Astrocyte (in vitro differentiated cells and primary cell): ENCODE data around the gene SLC27A3. TPM values are rescaled to one million over a fixed set of nuclear protein-coding genes. Genes with fewer than 3 reads are reported as not detected.

Source experiments
- DNase-seq: peaks from one replicate; pipeline ENCODE4 v3.0.0-alpha.2; 2010; ENCODE audit warnings: low read depth
- FAIRE-seq: peaks from 2 replicates; lab custom pipeline; 2011; peaks lifted over from hg19 to GRCh38; lab: Jason Lieb, UNC
- H2AFZ ChIP-seq: 2 replicates; pipeline ENCODE4 v1.6.0; 2012; ENCODE audit warnings: low read depth, low read length, inconsistent platforms
- H3K27ac ChIP-seq: 2 replicates; pipeline ENCODE4 v1.5.1; 2011; ENCODE audit warnings: low read depth, low read length, inconsistent platforms
- H3K27me3 ChIP-seq: 2 replicates; pipeline ENCODE4 v1.6.0; 2011; ENCODE audit warnings: low read length, inconsistent platforms; ENCODE audit not compliant: insufficient read depth
- H3K36me3 ChIP-seq: 2 replicates; pipeline ENCODE4 v1.5.1; 2011; ENCODE audit warnings: low read length, inconsistent platforms; ENCODE audit not compliant: insufficient read depth
- H3K4me1 ChIP-seq: 2 replicates; pipeline ENCODE4 v1.5.1; 2011; ENCODE audit warnings: low read length, inconsistent platforms; ENCODE audit not compliant: insufficient read depth
- H3K4me2 ChIP-seq: 2 replicates; pipeline ENCODE4 v1.6.0; 2012; ENCODE audit warnings: low read length, inconsistent platforms
- H3K4me3 ChIP-seq: 2 replicates; pipeline ENCODE4 v1.5.1; 2011; ENCODE audit warnings: low read depth, mild to moderate bottlenecking, low read length, inconsistent platforms; ENCODE audit not compliant: insufficient read depth
- H3K79me2 ChIP-seq: 2 replicates; pipeline ENCODE4 v1.6.0; 2012; ENCODE audit warnings: mild to moderate bottlenecking, low read length, inconsistent platforms; ENCODE audit not compliant: insufficient read depth
- H3K9ac ChIP-seq: 2 replicates; pipeline ENCODE4 v1.6.0; 2012; ENCODE audit warnings: mild to moderate bottlenecking, low read length, inconsistent platforms
- H3K9me3 ChIP-seq: 2 replicates; pipeline ENCODE4 v1.5.1; 2012; ENCODE audit warnings: low read depth, mild to moderate bottlenecking, low read length, inconsistent platforms; ENCODE audit not compliant: insufficient read depth
- H4K20me1 ChIP-seq: 2 replicates; pipeline ENCODE4 v1.6.0; 2012; ENCODE audit warnings: low read length, inconsistent platforms; ENCODE audit not compliant: insufficient read depth
- H3K27ac Mint-ChIP-seq: one replicate; pipeline ENCODE4 v1.8.0; 2021; ENCODE audit warnings: mild to moderate bottlenecking, mixed read lengths; ENCODE audit not compliant: unreplicated experiment
- H3K27me3 Mint-ChIP-seq: one replicate; pipeline ENCODE4 v1.8.0; 2021; ENCODE audit warnings: low read depth, mixed read lengths; ENCODE audit not compliant: unreplicated experiment
- H3K36me3 Mint-ChIP-seq: one replicate; pipeline ENCODE4 v1.8.0; 2021; ENCODE audit warnings: low read depth, mixed read lengths; ENCODE audit not compliant: unreplicated experiment
- H3K4me1 Mint-ChIP-seq: one replicate; pipeline ENCODE4 v1.8.0; 2021; ENCODE audit warnings: low read depth, mixed read lengths; ENCODE audit not compliant: unreplicated experiment
- H3K4me3 Mint-ChIP-seq: one replicate; pipeline ENCODE4 v1.8.0; 2021; ENCODE audit warnings: mild to moderate bottlenecking, moderate library complexity, mixed read lengths; ENCODE audit not compliant: unreplicated experiment
- H3K9me3 Mint-ChIP-seq: one replicate; pipeline ENCODE4 v1.8.0; 2021; ENCODE audit warnings: mild to moderate bottlenecking, mixed read lengths; ENCODE audit not compliant: unreplicated experiment
- EZH2 ChIP-seq: IDR thresholded peaks from 2 replicates; pipeline ENCODE4 v1.6.1; 2012; ENCODE audit warnings: mild to moderate bottlenecking, low read length, inconsistent platforms; ENCODE audit not compliant: insufficient read depth
- total RNA-seq: library from RNA; stranded (reverse); gene quantifications from 2 replicates; pipeline ENCODE4 v1.2.1, GENCODE V29; 2021
- TF ChIP-seq, protein P1 (sequence below): IDR thresholded peaks from 2 replicates; pipeline ENCODE4 v1.5.1; 2011; ENCODE audit warnings: low read depth, mild to moderate bottlenecking, inconsistent platforms, low read length, moderate library complexity; ENCODE audit not compliant: insufficient read depth

The SLC27A3 gene
- total RNA-seq, 1 donor from 2014 or later: 5.9 TPM

DNA sequence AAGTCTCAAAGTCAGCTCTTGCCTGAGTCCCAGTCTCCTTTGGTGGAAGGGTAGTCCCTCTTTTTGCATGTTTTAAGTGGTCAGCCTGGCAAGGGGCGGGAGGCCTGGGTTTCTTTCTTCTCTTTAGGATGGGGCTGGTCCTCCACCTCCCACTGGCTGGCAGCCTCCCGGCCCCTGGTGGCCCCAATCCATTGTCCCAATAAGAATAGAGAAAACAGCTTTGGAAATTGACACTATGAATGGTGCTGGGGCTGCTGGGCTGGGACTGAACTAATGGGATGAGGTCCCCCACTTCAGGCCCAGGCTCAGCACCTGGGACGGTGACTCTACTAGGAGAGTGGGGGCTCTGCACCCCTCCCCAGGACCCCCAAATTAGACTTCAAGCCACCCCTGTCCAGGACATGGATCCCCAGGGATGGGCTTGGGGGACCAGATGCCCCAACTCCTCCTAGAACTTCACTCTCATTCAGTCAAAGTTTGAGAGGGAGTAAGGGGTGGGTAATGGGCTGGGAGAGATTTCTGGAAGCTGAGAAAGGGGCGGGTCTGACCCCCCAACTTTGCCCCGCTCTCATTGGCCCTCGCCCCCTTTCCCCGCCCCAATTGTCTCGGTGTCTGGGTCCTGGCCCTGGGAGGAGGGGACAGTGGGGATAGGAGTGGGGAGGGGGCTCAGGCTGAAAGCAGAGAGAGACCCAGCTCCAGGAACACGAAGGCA is 18.2 kb downstream of the SLC27A3 start:
- no peaks in the 10 kb centered on the region for H3K27me3 ChIP-seq
- H3K27ac ChIP-seq: no peak overlapping the region
- no peak overlapping the region for H3K4me2 ChIP-seq
- Mint-ChIP-seq H3K4me1 (peaks cover 6% of the 10 kb centered on the region), H3K36me3 (no peaks in the 10 kb centered on the region), H3K4me3 (no peak overlapping the region), H3K27me3 (peaks cover 7% of the 10 kb centered on the region), H3K9me3 (no peaks in the 10 kb centered on the region), H3K27ac (no peak overlapping the region)
- H4K20me1 ChIP-seq: peaks cover 4% of the 10 kb centered on the region
- TF ChIP-seq, protein P1, sequence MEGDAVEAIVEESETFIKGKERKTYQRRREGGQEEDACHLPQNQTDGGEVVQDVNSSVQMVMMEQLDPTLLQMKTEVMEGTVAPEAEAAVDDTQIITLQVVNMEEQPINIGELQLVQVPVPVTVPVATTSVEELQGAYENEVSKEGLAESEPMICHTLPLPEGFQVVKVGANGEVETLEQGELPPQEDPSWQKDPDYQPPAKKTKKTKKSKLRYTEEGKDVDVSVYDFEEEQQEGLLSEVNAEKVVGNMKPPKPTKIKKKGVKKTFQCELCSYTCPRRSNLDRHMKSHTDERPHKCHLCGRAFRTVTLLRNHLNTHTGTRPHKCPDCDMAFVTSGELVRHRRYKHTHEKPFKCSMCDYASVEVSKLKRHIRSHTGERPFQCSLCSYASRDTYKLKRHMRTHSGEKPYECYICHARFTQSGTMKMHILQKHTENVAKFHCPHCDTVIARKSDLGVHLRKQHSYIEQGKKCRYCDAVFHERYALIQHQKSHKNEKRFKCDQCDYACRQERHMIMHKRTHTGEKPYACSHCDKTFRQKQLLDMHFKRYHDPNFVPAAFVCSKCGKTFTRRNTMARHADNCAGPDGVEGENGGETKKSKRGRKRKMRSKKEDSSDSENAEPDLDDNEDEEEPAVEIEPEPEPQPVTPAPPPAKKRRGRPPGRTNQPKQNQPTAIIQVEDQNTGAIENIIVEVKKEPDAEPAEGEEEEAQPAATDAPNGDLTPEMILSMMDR: no peak
- no peak for TF ChIP-seq EZH2
- DNase-seq (no peak), FAIRE-seq (no peak)
- no peak overlapping the region for H3K4me3 ChIP-seq
- no peak overlapping the region for H3K9ac ChIP-seq
- peaks cover 16% of the 10 kb centered on the region for H3K4me1 ChIP-seq
- no peaks in the 10 kb centered on the region for H3K79me2 ChIP-seq
- no peaks in the 10 kb centered on the region for H3K9me3 ChIP-seq
- no peak overlapping the region for H2AFZ ChIP-seq
- no peaks in the 10 kb centered on the region for H3K36me3 ChIP-seq

DNA sequence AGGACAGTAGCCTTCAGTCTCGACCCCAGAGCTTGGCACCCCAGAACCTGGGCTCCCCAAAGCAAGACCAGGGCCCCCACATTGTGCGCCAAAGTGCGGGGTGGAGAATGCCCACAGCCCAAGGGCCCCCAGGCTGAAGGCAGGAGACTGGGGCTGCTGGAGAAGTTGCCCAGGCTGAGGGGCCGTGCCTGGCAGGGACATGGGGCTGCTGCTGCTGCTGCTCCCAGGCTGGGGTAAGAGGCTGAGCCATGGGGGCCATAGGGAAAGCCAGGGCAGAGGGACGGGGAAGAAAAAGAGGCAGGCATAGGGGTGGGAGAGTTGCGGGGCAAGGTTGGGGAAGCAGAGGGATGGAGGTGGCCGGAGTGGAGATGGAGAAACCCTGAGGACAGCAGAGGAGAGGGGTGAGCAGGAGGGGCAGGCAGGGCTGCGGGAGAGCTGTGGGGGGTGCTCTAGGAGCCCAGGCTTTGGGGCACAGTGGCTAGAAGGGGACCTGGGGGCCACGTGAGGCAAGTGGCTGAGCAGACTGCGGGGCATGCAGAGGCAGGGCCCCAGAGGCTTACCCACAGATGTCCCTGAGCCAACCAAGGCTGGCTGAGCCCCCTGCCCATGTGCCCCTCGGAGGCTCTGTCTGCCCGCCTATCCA is 18.9 kb downstream of the SLC27A3 start:
- H3K4me1 ChIP-seq: peaks cover 16% of the 10 kb centered on the region
- Mint-ChIP-seq H3K4me3 (no peak overlapping the region), H3K36me3 (no peaks in the 10 kb centered on the region)

More for the DNA sequence above, 18.9 kb downstream of the SLC27A3 start:
- Histone ChIP-seq H3K4me3 (no peak overlapping the region), H3K9ac (no peak overlapping the region), H2AFZ (no peak overlapping the region), H3K36me3 (no peaks in the 10 kb centered on the region), H3K9me3 (no peaks in the 10 kb centered on the region), H4K20me1 (peaks cover 4% of the 10 kb centered on the region), H3K27me3 (no peaks in the 10 kb centered on the region), H3K4me2 (no peak overlapping the region), H3K79me2 (no peaks in the 10 kb centered on the region), H3K27ac (no peak overlapping the region)
- H3K4me1 Mint-ChIP-seq: peaks cover 6% of the 10 kb centered on the region
- no peak for FAIRE-seq
- H3K9me3 Mint-ChIP-seq: no peaks in the 10 kb centered on the region
- DNase-seq: no peak
- no peak overlapping the region for H3K27ac Mint-ChIP-seq
- peaks cover 7% of the 10 kb centered on the region for H3K27me3 Mint-ChIP-seq
- TF ChIP-seq EZH2: no peak
- TF ChIP-seq, protein P1: no peak
